AG20443 (cell line): ENCODE measurements around the gene DNAH3.
A peak's percentile ranks its signal among the peaks of the same experiment; 100 is the strongest.
"Not testable (repeated sequence)": the region's sequence is repeated elsewhere in the genome, so short reads cannot be mapped to it uniquely, and the experiment has no call there.

ENCODE experiments used
- DNase-seq: peaks from one replicate; pipeline ENCODE4 v3.0.0; 2012; ENCODE audit warnings: low spot score, mixed read lengths

DNAH3 gene

GRCh38 chr16:21150375-21151001 is at the start of gene DNAH3:
TSS of gene DNAH3 (minus strand) at chr16:21150846. CDS start at chr16:21150319, 527 bp downstream.
- DNase-seq, result peak; percentile 13

GRCh38 chr16:21199607-21200218 is 49.1 kb upstream of the DNAH3 start:
- no peak for DNase-seq

GRCh38 chr16:21197621-21198020 is 47.0 kb upstream of the DNAH3 start:
- no peak for DNase-seq

GRCh38 chr16:21197112-21197511 is 46.5 kb upstream of the DNAH3 start:
- DNase-seq, result no peak

- not testable (repeated sequence) for DNase-seq
These were observed 44.7 kb upstream of the DNAH3 start for GRCh38 chr16:21195330-21195729.

- peak; percentile 45 for DNase-seq
These were observed 44.2 kb upstream of the DNAH3 start for GRCh38 chr16:21194771-21195301.

- no peak for DNase-seq
These were observed 42.3 kb upstream of the DNAH3 start for GRCh38 chr16:21192991-21193390.

GRCh38 chr16:21190599-21190998 is 40.0 kb upstream of the DNAH3 start:
- no peak for DNase-seq

GRCh38 chr16:21190013-21190412 is 39.4 kb upstream of the DNAH3 start:
- DNase-seq, result no peak

GRCh38 chr16:21189311-21189710 is 38.7 kb upstream of the DNAH3 start:
- no peak for DNase-seq

GRCh38 chr16:21186326-21186691 is 35.7 kb upstream of the DNAH3 start:
- DNase-seq, result no peak

GRCh38 chr16:21185659-21186325 is 35.1 kb upstream of the DNAH3 start:
- DNase-seq, result no peak

GRCh38 chr16:21184834-21185233 is 34.2 kb upstream of the DNAH3 start:
- no peak for DNase-seq

GRCh38 chr16:21183995-21184394 is 33.3 kb upstream of the DNAH3 start:
- no peak for DNase-seq

GRCh38 chr16:21179983-21180365 is 29.3 kb upstream of the DNAH3 start:
- no peak for DNase-seq

GRCh38 chr16:21179126-21179982 is 28.7 kb upstream of the DNAH3 start:
- no peak for DNase-seq

- no peak for DNase-seq
These were observed 24.8 kb upstream of the DNAH3 start for GRCh38 chr16:21175397-21175796.

GRCh38 chr16:21172650-21173049 is 22.0 kb upstream of the DNAH3 start:
- no peak for DNase-seq

GRCh38 chr16:21170116-21170515 is 19.5 kb upstream of the DNAH3 start:
- not testable (repeated sequence) for DNase-seq

GRCh38 chr16:21169249-21169981 is 18.8 kb upstream of the DNAH3 start:
- DNase-seq, result peak; percentile 29

- DNase-seq, result no peak
These were observed 17.4 kb upstream of the DNAH3 start for GRCh38 chr16:21167929-21168602.
